Nephron (organoid): ENCODE data around the gene ZEB2.
A peak's percentile ranks its signal among the peaks of the same experiment; 100 is the strongest.

Source experiments
- H3K27ac Mint-ChIP-seq, 3 experiments: 2 replicates each; pipeline ENCODE4 v1.8.0; 2020; ENCODE audit warnings: mixed read lengths in 3 of 3, mild to moderate bottlenecking in 2 of 3, moderate library complexity in 1 of 3
- H3K27me3 Mint-ChIP-seq: 2 replicates; pipeline ENCODE4 v1.8.0; 2021; ENCODE audit warnings: low read depth, mild to moderate bottlenecking, moderate library complexity, mixed read lengths
- H3K36me3 Mint-ChIP-seq: 2 replicates; pipeline ENCODE4 v1.8.0; 2020; ENCODE audit warnings: low read depth, mixed read lengths
- H3K4me1 Mint-ChIP-seq: 2 replicates; pipeline ENCODE4 v1.8.0; 2020; ENCODE audit warnings: mixed read lengths
- H3K4me3 Mint-ChIP-seq, 3 experiments: 2 replicates each; pipeline ENCODE4 v1.8.0; 2020; ENCODE audit warnings: mild to moderate bottlenecking in 3 of 3, mixed read lengths in 3 of 3, moderate library complexity in 2 of 3
- H3K9me3 Mint-ChIP-seq: 2 replicates; pipeline ENCODE4 v1.8.0; 2020; ENCODE audit warnings: mixed read lengths
- TF ChIP-seq, protein P1 (sequence below), 3 experiments: fragments of 200-600 bp; sonication (generic); IDR thresholded peaks; one replicate each; pipeline ENCODE4 v1.5.0; 2021; ENCODE audit warnings: antibody characterized with exemption in 3 of 3; ENCODE audit not compliant: unreplicated experiment in 3 of 3

ZEB2 gene

GRCh38 chr2:144463266-144463665 lies 56.7 kb downstream of the ZEB2 start:
- Mint-ChIP-seq H3K36me3 (peaks cover 33% of the 10 kb centered on the region), H3K27ac (peak overlapping the region; percentile 60 to 71 (median 67)), H3K27me3 (no peaks in the 10 kb centered on the region), H3K4me3 (no peak overlapping the region), H3K4me1 (peaks cover 57% of the 10 kb centered on the region), H3K9me3 (no peaks in the 10 kb centered on the region)
- TF ChIP-seq, protein P1, sequence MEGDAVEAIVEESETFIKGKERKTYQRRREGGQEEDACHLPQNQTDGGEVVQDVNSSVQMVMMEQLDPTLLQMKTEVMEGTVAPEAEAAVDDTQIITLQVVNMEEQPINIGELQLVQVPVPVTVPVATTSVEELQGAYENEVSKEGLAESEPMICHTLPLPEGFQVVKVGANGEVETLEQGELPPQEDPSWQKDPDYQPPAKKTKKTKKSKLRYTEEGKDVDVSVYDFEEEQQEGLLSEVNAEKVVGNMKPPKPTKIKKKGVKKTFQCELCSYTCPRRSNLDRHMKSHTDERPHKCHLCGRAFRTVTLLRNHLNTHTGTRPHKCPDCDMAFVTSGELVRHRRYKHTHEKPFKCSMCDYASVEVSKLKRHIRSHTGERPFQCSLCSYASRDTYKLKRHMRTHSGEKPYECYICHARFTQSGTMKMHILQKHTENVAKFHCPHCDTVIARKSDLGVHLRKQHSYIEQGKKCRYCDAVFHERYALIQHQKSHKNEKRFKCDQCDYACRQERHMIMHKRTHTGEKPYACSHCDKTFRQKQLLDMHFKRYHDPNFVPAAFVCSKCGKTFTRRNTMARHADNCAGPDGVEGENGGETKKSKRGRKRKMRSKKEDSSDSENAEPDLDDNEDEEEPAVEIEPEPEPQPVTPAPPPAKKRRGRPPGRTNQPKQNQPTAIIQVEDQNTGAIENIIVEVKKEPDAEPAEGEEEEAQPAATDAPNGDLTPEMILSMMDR (IDR thresholded peaks at IDR 0.05; ENCODE audit: unreplicated experiment in 3 of 3): no peak

DNA sequence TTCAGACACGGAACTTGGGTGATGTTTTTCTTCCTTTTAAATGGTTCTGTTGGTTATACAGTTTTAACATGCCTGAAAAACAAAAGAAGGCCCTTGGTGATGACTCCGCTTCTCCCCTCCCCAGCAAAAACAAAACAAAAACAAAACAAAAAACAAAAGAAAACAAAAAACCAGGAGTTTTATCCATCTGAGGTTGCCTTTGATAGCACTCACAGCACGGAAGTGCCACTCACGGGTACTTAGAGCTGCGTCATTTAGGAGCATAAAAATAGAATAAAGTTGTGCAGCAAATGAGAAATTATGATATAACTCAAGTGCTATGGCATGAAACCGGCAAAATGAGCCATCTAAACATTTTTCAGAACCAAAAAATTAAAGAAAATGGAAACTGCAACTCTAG lies 57.7 kb downstream of the ZEB2 start:
- H3K4me3 Mint-ChIP-seq: no peak overlapping the region
- peaks cover 32% of the 10 kb centered on the region for H3K36me3 Mint-ChIP-seq
- TF ChIP-seq, protein P1 (IDR thresholded peaks at IDR 0.05; ENCODE audit: unreplicated experiment in 3 of 3): no peak

GRCh38 chr2:144461308-144461766 lies 58.6 kb downstream of the ZEB2 start:
- Mint-ChIP-seq H3K27me3 (no peaks in the 10 kb centered on the region), H3K9me3 (no peaks in the 10 kb centered on the region), H3K27ac (peak overlapping the region; percentile 60 to 77 (median 71)), H3K4me3 (no peak overlapping the region), H3K4me1 (peaks cover 59% of the 10 kb centered on the region), H3K36me3 (peaks cover 30% of the 10 kb centered on the region)
- TF ChIP-seq, protein P1 (IDR thresholded peaks at IDR 0.05; ENCODE audit: unreplicated experiment in 3 of 3): no peak

More for the DNA sequence above, 57.7 kb downstream of the ZEB2 start:
- H3K9me3 Mint-ChIP-seq: no peaks in the 10 kb centered on the region
- H3K27ac Mint-ChIP-seq: peak overlapping the region; percentile 60 to 71 (median 67)
- H3K27me3 Mint-ChIP-seq: no peaks in the 10 kb centered on the region
- peaks cover 58% of the 10 kb centered on the region for H3K4me1 Mint-ChIP-seq

DNA sequence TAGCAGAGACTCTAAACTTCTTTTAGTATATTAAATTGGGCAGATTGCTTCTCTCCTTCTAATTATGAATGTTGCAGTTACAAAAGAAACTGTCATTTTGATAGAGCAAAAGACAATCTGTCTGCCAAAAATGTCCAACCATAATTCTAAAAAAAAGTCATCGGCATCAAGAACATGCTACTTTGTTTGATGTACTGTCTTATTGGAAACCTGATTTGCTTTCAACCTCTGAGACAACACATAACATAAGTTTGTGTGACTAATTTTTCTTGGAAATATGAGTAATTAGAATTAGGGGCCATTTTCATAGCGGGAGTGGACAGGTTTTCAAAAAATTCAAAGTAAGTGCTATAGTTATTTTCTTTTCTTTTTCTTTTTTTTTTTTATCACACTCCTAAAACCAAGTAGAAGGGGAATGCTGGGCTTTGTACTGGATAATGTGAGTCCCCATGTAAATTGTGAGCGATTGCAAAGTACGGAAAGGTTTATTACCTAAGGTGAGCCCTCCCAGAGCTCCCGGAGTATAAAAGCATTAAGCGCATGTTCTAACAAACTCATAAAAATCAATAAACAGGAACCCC lies 59.1 kb downstream of the ZEB2 start:
- no peaks in the 10 kb centered on the region for H3K9me3 Mint-ChIP-seq
- no peak overlapping the region for H3K4me3 Mint-ChIP-seq

DNA sequence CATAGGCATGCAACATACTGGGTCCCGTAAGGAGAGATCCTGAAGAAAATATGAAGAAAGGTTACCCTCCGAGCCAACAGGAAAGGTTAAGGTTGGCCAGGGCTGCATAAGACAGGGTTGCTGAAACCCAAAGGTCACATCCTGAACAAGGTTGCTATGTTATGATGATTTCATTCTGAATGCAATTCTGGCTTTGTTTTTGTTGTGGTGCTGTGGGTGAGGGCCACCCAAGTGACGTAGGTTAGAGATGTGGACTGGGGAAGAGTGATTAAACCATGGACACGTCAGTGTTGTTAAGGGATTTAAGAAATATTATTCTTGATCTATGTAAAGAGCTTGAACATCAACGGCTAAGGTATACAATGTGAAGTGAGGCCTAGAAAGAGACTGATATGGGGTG lies 60.0 kb downstream of the ZEB2 start:
- Mint-ChIP-seq H3K4me3 (no peak overlapping the region), H3K4me1 (peaks cover 72% of the 10 kb centered on the region), H3K9me3 (no peaks in the 10 kb centered on the region), H3K36me3 (peaks cover 25% of the 10 kb centered on the region), H3K27ac (peak overlapping the region; percentile 46 to 75 (median 62)), H3K27me3 (no peaks in the 10 kb centered on the region)
- TF ChIP-seq, protein P1 (IDR thresholded peaks at IDR 0.05; ENCODE audit: unreplicated experiment in 3 of 3): no peak

More for the DNA sequence above, 59.1 kb downstream of the ZEB2 start:
- Mint-ChIP-seq H3K27ac (peak overlapping the region; percentile 60 to 77 (median 71)), H3K27me3 (no peaks in the 10 kb centered on the region), H3K36me3 (peaks cover 29% of the 10 kb centered on the region), H3K4me1 (peaks cover 63% of the 10 kb centered on the region)
- TF ChIP-seq, protein P1 (IDR thresholded peaks at IDR 0.05; ENCODE audit: unreplicated experiment in 3 of 3): no peak

DNA sequence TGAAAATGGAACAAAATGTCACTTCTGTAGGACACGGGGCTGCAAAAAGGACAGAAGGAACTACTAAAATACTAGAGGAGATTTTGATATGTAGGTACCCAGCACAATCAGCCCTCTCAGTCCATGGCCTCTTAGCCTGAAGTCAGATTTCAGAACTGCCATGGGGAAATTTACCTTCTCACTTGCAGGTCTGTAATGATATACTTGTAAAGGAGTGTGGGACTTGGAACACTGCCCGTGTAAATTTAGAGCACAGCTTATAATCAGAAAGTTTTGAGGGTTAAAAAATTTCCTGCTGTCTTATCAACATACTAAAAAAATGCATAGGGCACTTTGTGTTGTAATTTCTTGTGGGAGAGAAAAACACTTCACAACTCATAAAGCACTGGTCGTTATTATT lies 60.6 kb downstream of the ZEB2 start:
- no peaks in the 10 kb centered on the region for H3K9me3 Mint-ChIP-seq
- H3K4me3 Mint-ChIP-seq: no peak overlapping the region
- no peaks in the 10 kb centered on the region for H3K27me3 Mint-ChIP-seq
- TF ChIP-seq, protein P1 (IDR thresholded peaks at IDR 0.05; ENCODE audit: unreplicated experiment in 3 of 3): no peak
- H3K4me1 Mint-ChIP-seq: peaks cover 78% of the 10 kb centered on the region
- peaks cover 24% of the 10 kb centered on the region for H3K36me3 Mint-ChIP-seq
- peak overlapping the region; percentile 46 to 75 (median 62) for H3K27ac Mint-ChIP-seq
